Hepatic stellate cell (primary cell): ENCODE data around the gene DMKN.

Source experiments
- DNase-seq: peaks from one replicate; pipeline ENCODE4 v3.0.0; 2011; ENCODE audit warnings: low spot score

DMKN gene

GRCh38 chr19:35524181-35524837, 10.9 kb upstream of the DMKN start:
- DNase-seq: no peak

- DNase-seq: no peak
These were observed 9.4 kb upstream of the DMKN start for GRCh38 chr19:35522745-35523327.

GRCh38 chr19:35521124-35521743, 7.8 kb upstream of the DMKN start:
- no peak for DNase-seq

DNA sequence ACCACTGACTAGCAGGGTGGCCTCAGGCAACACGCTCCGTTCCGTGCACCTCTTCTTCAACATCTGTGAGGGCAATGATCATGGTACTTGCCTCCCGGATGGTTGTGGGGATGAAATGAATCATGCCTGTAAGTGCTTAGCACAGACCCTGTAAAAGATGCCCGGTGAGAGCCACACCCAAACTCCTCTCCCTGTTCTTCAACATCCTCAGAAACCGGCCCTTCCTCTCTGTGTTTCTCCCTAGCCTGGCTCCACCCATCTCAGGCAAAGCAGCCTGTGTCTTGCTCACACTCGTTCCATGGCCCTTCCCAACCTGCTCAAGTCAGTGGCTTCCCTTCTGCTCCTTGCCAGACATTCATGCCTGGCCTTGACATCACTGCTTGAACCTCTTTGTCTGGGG, 5.8 kb upstream of the DMKN start:
- no peak for DNase-seq

DNA sequence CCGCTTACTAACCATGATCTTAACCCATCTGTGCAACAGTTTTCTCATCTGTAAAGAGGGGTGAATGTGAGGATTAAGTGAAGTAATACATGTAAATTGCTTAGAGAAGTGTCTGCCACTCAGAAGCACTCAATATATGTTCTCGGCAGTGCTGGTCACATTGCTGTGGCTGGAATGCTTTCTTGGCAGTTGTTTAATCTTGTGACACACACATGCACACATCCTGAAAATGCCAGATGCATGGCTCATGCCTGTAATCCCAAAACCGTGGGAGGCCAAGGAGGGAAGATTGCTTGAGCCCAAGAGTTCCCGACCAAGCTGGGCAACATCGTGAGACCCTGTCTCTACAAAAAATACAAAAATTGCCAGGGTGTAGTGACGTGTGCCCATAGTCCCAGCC, 4.9 kb upstream of the DMKN start:
- DNase-seq: peak; percentile 94

DNA sequence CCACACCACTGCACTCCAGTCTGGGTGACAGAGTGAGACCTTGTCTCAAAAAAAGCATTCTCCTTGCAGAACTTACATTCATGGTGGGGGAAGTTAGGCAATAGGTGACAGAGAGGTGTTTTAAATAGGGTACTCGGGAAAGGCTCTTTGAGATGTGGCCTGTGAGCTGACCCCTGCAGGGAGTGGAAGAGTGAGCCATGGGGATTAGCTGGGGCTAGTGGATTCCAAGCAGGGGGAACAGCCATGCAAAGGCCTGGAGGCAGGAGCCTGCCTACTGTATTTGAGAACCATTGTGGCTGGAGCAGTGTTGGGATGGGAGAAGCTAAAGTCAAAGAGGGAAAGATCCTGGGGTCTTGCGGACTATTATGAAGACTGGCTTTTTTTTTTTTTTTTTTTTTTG, 3.9 kb upstream of the DMKN start:
- DNase-seq: no peak

- no peak for DNase-seq
These were observed 2.9 kb upstream of the DMKN start for GRCh38 chr19:35516310-35516709.

GRCh38 chr19:35514282-35514809, 897 bp upstream of the DMKN start:
- DNase-seq: no peak

DNA sequence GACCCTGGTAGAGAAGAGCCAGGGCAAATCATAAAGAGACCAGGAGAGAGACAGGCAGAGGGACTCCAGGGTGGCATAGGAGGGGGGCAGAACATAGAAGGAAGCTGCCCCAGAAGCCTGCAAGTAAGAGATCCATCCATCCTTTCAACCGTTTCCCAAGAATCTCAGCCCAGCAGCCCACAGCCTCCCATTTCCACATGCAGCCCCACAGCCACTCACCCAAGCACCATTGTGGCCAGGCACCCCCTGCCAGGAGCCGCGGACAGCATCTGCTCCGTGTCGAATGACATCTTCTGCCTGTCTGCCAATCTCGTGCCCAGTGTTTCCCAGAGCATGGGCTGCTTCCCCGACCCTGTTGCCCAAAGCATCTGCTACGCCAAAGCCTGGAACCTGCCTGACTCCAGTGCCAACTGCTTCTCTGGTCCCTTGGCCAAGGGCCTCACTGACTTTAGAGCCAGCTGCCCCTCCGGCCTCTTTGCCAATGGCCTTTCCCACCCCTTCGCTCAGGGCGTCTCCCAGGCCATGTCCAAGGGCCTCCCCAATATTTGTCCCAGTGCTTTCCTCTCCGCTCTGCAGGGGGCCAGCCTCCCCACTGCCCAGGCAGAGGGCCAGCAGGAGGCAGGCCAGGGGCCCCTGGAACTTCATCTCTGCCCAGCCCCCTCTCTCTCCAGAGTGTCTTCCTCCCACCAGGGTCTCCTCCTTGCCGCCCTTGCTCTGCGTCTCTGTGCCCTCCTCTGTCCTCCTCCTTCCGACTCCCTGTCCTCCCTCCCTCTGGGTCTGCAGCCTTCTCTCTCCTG, 420 bp downstream of the DMKN start:
- no peak for DNase-seq

GRCh38 chr19:35511337-35511736, 2.1 kb downstream of the DMKN start:
- no peak for DNase-seq

- DNase-seq: no peak
These were observed 2.9 kb downstream of the DMKN start for GRCh38 chr19:35510626-35510964.

- peak; percentile 79 for DNase-seq
These were observed 3.4 kb downstream of the DMKN start for GRCh38 chr19:35509861-35510625.

DNA sequence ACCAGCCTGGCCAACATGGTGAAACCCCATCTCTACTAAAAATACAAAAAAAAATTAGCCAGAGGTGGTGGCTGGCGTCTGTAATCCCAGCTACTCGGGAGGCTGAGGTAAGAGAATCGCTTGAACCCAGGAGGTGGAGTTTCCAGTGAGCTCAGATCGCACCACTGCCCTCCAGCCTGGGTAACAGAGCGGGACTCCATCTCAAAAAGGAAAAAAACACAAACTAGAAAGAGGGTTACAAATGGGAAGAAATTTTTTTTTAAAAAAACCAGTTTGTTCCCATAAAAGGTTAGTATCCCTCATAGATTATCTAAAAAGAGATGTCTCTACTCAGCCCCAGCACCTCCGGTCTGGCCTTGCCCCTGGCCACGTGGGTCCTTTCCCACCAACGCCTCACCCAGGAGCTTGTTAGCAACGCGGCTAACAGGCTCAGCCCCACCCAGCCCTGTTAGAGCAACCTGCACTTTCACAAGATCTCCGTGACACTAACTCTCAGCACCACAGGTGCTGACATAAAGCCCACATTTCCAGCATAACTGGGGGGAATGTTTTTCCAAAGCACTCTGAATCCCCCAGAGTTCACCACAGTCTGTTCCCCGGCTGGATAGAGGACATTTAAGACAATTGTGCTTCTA, 4.3 kb downstream of the DMKN start:
- DNase-seq: no peak

- DNase-seq: no peak
These were observed 5.3 kb downstream of the DMKN start for GRCh38 chr19:35508129-35508528.

DNA sequence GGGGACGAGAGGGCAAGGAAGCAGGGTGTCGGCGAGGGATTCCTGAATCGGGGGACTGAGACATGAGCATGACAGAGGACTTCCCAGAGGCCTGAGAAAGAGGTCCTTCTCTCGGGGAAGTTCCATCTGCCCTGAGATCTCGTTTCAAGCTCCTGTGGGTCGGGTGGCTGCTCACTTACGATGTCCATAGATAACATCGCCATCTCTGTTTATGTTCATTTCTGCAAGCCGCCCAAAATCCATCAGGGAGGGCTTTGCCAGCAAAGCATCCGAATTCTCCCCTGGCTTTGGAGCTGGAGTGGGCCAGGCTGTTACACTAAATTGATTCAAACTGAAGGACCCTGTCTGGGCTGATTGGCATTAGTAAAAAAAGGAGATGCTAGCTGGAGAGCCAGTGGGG, 5.9 kb downstream of the DMKN start:
- no peak for DNase-seq

DNA sequence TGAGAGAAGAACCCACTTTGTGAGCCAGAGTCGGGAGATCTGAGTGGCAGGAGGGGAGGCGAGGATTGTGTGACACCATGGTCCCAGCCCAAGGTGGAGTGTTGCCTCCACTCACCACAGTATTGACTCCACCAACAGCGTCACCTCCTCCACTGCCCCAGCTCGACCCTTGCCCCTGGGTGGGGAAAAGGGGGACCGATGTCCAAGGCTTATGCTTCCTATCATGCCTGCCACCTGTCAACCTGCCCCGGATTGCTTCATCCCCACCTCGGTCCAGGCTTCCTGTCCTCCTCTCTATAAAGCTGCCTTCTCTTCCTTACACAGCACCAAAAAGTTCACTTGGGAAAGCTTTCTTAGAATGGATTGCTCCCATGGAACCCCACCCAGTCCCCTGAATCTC, 7.4 kb downstream of the DMKN start:
- DNase-seq: no peak

DNA sequence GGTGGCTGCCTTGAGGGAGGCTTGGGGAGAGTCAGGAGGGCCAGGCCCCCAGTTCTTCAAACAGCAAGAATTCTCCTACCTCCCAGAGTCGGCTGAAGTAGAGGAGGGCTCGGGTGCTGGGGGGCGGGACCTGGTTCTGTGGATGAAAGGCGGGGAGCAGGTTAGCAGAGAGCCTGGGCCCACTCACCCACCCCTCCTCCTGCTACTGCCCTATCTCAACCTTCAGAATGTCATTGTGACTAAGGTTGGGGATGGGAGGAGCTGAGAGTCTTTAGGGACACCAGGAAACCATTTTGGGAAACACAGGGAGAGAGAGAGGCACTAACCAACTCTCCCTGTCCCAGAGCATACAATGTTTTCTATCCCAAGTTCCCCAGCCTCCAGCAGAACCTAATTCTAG, 10.7 kb downstream of the DMKN start:
- DNase-seq: no peak

GRCh38 chr19:35501684-35502083, 11.8 kb downstream of the DMKN start:
- no peak for DNase-seq

DNA sequence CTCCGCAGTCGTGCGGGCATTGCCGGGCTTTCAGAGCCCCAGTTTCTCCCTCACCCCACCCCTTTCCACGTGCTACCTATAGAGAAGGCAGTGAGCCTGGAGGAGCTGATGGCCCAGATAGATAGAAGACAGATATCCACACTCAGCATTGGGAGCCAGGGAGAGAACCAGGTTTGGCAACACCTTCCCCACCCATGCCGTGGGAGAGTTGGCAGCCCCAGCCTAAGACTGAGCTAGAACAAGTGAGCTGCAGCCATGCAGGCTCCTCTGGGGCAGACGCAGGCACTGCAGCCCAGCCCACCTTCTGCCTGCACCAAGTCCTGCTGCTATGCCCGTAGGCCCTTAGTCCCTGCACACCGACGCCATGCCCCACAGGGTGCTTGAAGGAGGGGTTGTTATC, 12.8 kb downstream of the DMKN start:
- DNase-seq: no peak

- no peak for DNase-seq
These were observed 14.4 kb downstream of the DMKN start for GRCh38 chr19:35498984-35499527.

DNA sequence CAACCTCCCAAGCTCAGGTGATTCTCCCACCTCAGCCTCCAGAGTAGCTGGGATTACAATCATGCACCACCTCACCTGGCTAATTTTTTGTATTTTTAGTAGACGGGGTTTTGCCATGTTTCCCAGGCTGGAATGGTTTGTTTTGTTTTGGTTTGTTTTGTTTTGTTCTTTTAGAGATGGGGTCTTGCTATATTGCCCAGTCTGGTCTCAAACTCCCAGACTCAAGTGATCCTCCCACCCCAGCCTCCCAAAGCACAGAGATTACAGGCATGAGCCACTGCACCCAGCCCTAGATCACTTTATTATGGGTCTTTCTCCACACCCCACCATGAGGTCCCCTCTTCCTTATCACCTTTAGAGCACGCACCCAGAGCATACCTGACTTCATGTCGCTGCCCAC, 15.2 kb downstream of the DMKN start:
- DNase-seq: no peak
